Muscle layer of duodenum (tissue), 2 donors: Measurements from ENCODE around the gene CRCP.

Experiments
- H3K27ac ChIP-seq: one replicate; pipeline ENCODE4 v1.7.0; 2013; ENCODE audit warnings: mild to moderate bottlenecking, low read length
- H3K27me3 ChIP-seq: one replicate; pipeline ENCODE4 v1.7.0; 2013; ENCODE audit warnings: low read depth, mild to moderate bottlenecking, control low read depth, low read length
- H3K36me3 ChIP-seq, 2 donors: one replicate each; pipeline ENCODE4 v1.7.0; 2013; ENCODE audit warnings: low read length in 2 of 2, control low read depth in 1 of 2, mild to moderate bottlenecking in 1 of 2; ENCODE audit not compliant: insufficient read depth in 2 of 2, control insufficient read depth in 1 of 2
- H3K4me1 ChIP-seq, 2 donors: one replicate each; pipeline ENCODE4 v1.7.0; 2013; ENCODE audit warnings: low read length in 2 of 2, mild to moderate bottlenecking in 2 of 2, control low read depth in 1 of 2, moderate library complexity in 1 of 2; ENCODE audit not compliant: insufficient read depth in 2 of 2, control insufficient read depth in 1 of 2
- H3K4me3 ChIP-seq, 2 donors: one replicate each; pipeline ENCODE4 v1.7.0; 2013; ENCODE audit warnings: low read length in 2 of 2, low read depth in 1 of 2, mild to moderate bottlenecking in 1 of 2
- H3K9me3 ChIP-seq, 2 donors: one replicate each; pipeline ENCODE4 v1.7.0; 2013; ENCODE audit warnings: low read length in 2 of 2, control low read depth in 1 of 2, mild to moderate bottlenecking in 1 of 2; ENCODE audit not compliant: control insufficient read depth in 1 of 2
- donor health status: healthy.

Gene CRCP

DNA sequence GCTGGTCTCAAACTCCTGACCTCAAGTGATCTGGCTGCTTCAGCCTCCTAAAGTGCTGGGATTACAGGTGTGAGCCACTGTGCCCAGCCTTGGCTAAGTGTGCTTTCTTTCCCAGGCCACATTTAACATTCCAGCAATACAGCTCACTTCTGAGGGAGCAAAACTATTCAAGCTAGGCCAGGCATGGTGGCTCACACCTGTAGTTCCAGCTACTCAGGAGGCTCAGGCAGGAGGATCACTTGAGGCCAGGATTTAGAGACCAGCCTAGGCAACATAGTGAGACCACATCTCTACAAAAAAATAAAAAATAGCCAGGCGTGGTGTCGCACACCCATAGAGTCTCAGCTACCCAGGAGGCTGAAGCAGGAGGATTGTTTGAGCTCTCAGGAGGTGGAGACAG is 67.2 kb downstream of the CRCP start:
- Histone ChIP-seq H3K27ac (no peak overlapping the region), H3K4me1 (no peaks in the 10 kb centered on the region), H3K36me3 (no peaks in the 10 kb centered on the region), H3K27me3 (no peaks in the 10 kb centered on the region), H3K4me3 (no peak overlapping the region), H3K9me3 (peaks cover 0 to 2% of the 10 kb centered on the region in 2 donors)

DNA sequence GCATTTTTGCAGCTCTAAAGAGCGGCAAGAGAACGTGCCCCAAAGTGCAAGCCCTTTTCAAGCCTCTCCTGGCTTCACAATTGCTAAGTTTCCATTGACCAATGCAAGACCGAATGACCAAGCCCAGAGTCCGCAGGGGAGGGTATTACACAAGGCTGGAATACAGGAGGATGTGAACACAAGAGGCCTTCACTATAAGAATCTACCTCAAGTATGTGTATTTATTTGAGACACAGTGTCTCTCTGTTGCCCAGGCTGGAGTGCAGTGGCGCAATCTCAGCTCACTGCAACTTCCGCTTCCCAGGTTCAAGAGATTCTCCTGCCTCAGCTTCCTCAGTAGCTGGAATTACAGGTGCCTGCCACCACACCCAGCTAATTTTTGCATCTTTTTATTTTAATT is 68.3 kb downstream of the CRCP start:
- Histone ChIP-seq H3K4me3 (no peak overlapping the region), H3K27ac (no peak overlapping the region), H3K9me3 (peaks cover 0 to 2% of the 10 kb centered on the region in 2 donors), H3K4me1 (no peaks in the 10 kb centered on the region), H3K27me3 (no peaks in the 10 kb centered on the region), H3K36me3 (no peaks in the 10 kb centered on the region)

DNA sequence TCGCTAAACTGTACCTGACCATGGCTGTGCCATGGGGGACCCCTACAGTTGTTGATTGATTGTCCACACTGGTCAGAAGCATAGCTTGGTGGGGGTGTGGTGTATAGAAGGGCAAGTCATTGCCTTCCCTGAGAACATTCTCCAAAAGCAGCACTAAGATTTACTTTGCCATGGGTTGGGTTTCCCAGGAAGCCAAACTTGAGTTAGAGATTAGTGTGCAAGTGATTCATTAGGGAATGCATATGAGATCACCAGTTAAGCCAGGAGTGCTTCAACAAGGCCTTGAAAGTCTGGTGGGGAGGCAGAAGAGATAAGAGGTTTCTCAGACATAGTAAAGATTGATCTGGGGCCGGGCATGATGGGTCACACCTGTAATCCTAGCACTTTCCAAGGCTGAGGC is 69.1 kb downstream of the CRCP start:
- no peaks in the 10 kb centered on the region for H3K27me3 ChIP-seq
- H3K4me1 ChIP-seq = no peaks in the 10 kb centered on the region
- no peak overlapping the region for H3K4me3 ChIP-seq
- H3K36me3 ChIP-seq = no peaks in the 10 kb centered on the region
- peaks cover 0 to 2% of the 10 kb centered on the region in 2 donors for H3K9me3 ChIP-seq
- no peak overlapping the region for H3K27ac ChIP-seq

DNA sequence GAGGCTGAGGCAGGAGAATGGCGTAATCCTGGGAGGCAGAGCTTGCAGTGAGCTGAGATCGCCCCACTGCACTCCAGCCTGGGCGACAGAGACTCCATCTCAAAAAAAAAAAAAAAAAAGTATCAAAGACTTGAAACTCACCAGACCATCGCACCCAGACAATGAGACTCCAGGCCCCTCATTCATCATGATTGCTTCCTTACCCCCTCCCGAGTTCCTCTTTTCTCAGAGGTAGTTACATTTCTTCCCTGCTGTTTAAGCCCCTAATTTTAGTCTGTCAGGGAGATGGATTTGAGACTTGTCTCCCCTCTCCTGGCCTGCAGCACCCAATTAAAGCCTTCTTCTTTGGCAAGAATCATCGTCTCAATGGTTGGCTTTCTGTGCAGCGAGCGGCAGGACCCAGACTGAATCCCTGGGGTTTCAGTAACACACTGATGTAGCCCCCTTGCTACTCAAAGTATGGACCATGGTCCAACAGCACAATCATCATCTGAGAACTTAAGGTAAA is 71.1 kb downstream of the CRCP start:
- no peaks in the 10 kb centered on the region for H3K36me3 ChIP-seq
- H3K4me1 ChIP-seq = no peaks in the 10 kb centered on the region
- H3K27ac ChIP-seq = no peak overlapping the region
- H3K4me3 ChIP-seq = no peak overlapping the region
- H3K27me3 ChIP-seq = no peaks in the 10 kb centered on the region
- H3K9me3 ChIP-seq = peaks cover 0 to 2% of the 10 kb centered on the region in 2 donors

GRCh38 chr7:66186991-66187390 is 72.3 kb downstream of the CRCP start:
- Histone ChIP-seq H3K27me3 (no peaks in the 10 kb centered on the region), H3K9me3 (peaks cover 0 to 2% of the 10 kb centered on the region in 2 donors), H3K36me3 (no peaks in the 10 kb centered on the region), H3K27ac (no peak overlapping the region), H3K4me3 (no peak overlapping the region), H3K4me1 (no peaks in the 10 kb centered on the region)

GRCh38 chr7:66187905-66188304 is 73.3 kb downstream of the CRCP start:
- Histone ChIP-seq H3K27me3 (no peaks in the 10 kb centered on the region), H3K9me3 (peaks cover 0 to 2% of the 10 kb centered on the region in 2 donors), H3K4me1 (no peaks in the 10 kb centered on the region), H3K36me3 (no peaks in the 10 kb centered on the region), H3K4me3 (no peak overlapping the region), H3K27ac (no peak overlapping the region)

- H3K27ac ChIP-seq = no peak overlapping the region
- no peaks in the 10 kb centered on the region for H3K36me3 ChIP-seq
- no peak overlapping the region for H3K4me3 ChIP-seq
- H3K27me3 ChIP-seq = no peaks in the 10 kb centered on the region
- H3K9me3 ChIP-seq = peaks cover 0 to 2% of the 10 kb centered on the region in 2 donors
- H3K4me1 ChIP-seq = no peaks in the 10 kb centered on the region
These were observed 74.0 kb downstream of the CRCP start for GRCh38 chr7:66188645-66189044.

GRCh38 chr7:66189695-66190503 is 75.3 kb downstream of the CRCP start:
- H3K27ac ChIP-seq = no peak overlapping the region
- no peaks in the 10 kb centered on the region for H3K4me1 ChIP-seq
- peaks cover 0 to 2% of the 10 kb centered on the region in 2 donors for H3K9me3 ChIP-seq
- no peak overlapping the region for H3K4me3 ChIP-seq
- no peaks in the 10 kb centered on the region for H3K36me3 ChIP-seq
- H3K27me3 ChIP-seq = no peaks in the 10 kb centered on the region

GRCh38 chr7:66190504-66190857 is 75.8 kb downstream of the CRCP start:
- H3K27me3 ChIP-seq = no peaks in the 10 kb centered on the region
- H3K27ac ChIP-seq = no peak overlapping the region
- no peaks in the 10 kb centered on the region for H3K4me1 ChIP-seq
- peaks cover 0 to 2% of the 10 kb centered on the region in 2 donors for H3K9me3 ChIP-seq
- H3K36me3 ChIP-seq = no peaks in the 10 kb centered on the region
- H3K4me3 ChIP-seq = no peak overlapping the region

- no peaks in the 10 kb centered on the region for H3K36me3 ChIP-seq
- no peaks in the 10 kb centered on the region for H3K27me3 ChIP-seq
- H3K9me3 ChIP-seq = no peaks in the 10 kb centered on the region
- H3K4me3 ChIP-seq = no peak overlapping the region
- H3K27ac ChIP-seq = no peak overlapping the region
- H3K4me1 ChIP-seq = no peaks in the 10 kb centered on the region
These were observed 78.6 kb downstream of the CRCP start for GRCh38 chr7:66193146-66193725.

GRCh38 chr7:66198469-66198868 is 83.8 kb downstream of the CRCP start:
- no peak overlapping the region for H3K27ac ChIP-seq
- no peaks in the 10 kb centered on the region for H3K36me3 ChIP-seq
- no peak overlapping the region for H3K4me3 ChIP-seq
- H3K4me1 ChIP-seq = no peaks in the 10 kb centered on the region
- no peaks in the 10 kb centered on the region for H3K9me3 ChIP-seq
- H3K27me3 ChIP-seq = no peaks in the 10 kb centered on the region
